IPS-NIHi7 (cell line): ENCODE results near the gene FSIP1.
"Not testable (repeated sequence)": the region's sequence is repeated elsewhere in the genome, so short reads cannot be mapped to it uniquely, and the experiment has no call there.

ENCODE experiments used
- DNase-seq: peaks from one replicate; pipeline ENCODE4 v3.0.0; 2012; ENCODE audit warnings: mixed read lengths; ENCODE audit errors: extremely low spot score

Gene FSIP1

DNA sequence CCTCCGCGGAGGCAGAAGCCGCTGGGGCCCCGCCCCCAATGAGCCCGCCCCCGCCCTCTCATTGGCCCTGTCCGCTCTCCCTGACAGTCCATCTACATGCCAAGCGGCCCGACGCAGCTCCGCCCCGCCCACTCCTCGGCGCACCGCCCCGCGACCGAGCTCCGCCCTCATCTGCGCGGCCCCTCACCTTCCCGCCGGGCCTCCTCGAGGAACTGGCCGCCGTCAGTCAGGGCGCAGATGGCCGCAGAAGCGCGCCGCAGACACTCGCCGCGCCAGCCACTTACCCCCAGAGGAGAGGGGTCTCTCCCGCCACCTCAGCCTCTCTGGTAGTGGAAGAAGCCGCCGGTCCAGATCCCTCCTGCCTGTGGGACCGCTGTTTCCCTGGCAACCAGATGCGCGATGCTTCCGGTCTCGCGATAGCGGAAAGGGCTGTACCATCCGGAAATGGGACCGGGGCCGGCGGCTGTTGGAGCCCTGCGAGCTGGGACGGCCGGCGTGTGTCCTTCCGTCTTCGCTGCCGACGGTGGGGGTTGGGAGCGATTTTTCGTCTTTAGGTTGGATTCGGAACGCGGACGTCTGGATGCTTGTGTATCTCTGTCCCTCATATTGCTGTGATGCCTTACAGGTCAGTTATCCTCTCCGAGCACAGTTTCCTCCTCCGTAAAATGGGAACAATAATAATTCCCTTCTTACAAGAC lies at the start of gene FSIP1:
FSIP1 (minus strand) TSS at position 401 of the 698 bp plus-strand sequence. CDS start 6,317 bp downstream, outside the sequence.
- peak; percentile 99 for DNase-seq

DNA sequence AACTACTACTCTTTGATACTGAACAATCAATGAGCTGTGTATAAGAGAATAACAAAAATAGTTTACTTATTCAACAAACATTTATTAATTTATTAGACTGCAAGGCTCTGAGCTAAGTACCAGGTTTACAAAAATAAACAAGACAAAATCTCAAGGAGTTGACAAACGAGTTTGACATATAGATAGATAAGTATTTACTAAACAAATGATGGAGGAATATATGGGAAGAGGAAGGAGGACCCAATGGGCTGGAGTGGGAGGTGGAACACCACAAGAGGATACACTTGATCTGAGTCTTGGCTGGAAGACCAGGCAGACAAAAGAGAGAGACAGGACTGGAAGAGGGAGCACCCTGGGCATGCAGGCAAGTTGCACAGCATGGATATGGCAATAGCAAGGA lies 47.5 kb upstream of the FSIP1 start:
- no peak for DNase-seq

DNA sequence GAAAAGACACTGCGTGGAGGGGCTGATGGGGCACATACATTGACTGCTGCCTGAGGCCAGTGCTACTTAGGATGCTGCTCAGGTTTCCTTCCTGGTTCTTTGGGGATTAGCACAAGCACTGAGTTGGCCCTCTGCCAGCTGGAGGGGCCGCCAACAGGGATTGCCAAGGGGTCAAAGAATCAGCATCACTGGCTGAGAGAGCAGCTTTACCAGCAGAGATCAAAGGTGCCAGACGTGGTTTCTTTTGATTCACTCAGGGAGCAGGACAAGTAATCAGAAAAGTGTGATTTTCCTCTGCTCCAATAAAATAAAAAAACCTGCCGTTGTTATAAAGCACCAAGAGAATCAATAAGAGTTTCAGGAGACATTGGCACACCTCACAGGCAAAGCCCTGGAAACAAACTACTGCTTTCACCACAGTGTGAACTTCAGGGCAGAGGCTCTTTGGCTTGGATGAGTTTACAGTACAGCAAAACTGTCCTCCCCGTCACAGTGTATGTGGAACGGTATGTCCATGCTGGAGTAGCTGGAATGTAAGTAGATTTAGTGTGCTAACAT lies 45.8 kb upstream of the FSIP1 start:
- no peak for DNase-seq

DNA sequence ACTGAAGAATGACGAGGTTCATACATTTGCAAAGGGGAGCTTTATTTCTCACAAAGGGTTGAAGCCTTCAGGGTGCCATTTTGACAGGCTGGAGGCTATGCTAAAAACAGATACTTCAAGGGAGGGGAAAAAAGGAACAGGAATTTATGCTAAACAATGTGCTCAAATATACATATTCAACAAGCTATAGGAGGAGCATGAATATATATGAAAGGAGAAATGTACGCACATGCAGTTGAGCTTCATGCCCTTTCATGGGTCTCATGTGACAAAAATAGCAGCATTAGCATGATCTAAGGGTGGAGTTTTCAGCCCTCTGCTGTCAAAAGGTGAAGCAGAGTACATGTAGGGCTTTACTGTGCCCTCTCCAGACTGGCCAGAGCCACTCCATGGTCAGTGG lies 44.3 kb upstream of the FSIP1 start:
- no peak for DNase-seq

DNA sequence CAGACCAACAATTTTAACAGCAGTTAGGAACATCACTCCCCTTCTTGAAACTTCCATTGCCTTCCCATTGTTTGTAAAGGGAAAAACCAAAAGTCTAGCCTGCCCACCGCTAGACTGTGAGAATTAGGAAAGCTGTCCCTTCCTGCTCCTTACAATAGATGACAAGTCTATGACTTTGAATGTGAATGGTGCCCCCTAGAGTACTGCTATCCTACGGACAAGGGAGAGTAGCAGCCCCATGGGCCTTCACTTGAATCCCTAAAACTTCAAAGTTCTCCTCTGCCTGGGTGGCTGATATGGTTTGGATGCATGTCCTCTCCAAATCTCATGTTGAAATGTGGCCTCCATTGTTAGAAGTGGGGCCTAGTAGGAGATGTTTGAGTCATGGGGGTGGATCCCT lies 41.0 kb upstream of the FSIP1 start:
- DNase-seq = no peak

DNA sequence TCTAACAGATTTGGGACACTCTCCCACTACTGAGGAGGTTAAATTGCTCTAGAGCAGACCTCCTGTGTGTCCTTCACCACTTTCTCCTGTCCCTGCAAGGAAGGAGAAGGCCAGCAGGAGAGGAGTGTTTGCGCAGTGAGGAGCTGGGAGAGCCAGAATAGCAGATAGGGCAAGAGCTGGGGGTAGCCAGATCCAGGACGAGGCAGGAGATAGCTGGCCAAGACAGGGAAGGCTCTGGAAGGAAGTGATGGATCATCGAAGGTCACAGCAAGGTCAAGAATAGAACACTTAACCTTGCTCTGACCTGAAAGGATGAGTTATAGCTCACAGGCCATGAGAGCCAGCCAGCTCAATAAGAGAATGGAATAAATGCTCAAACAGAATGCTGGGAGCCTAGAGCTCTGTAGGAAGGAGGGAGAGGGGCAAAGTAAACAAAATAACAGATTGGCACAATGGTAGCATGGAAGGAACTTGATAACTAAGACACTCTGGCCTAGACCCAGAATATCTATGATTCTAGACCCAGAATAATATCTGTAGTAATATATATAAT lies 37.5 kb upstream of the FSIP1 start:
- no peak for DNase-seq

DNA sequence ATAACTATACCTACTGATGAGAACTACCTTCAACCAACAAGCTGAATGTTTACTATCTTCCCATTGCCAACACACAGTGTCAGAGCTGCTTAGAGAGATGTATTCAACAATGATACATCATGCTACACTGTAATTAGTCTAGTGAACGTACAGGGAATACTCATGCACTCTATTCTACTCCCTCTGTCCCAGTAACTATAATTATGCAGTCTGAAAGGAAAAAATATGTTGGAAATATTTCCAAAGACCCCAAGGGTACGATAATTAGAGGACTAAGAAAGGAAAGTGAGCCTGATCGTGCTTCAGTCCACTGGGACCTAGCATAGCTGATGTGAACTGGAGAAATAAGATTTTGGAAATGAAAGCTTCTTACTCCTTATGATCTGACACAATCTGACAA lies 36.9 kb upstream of the FSIP1 start:
- DNase-seq = no peak

DNA sequence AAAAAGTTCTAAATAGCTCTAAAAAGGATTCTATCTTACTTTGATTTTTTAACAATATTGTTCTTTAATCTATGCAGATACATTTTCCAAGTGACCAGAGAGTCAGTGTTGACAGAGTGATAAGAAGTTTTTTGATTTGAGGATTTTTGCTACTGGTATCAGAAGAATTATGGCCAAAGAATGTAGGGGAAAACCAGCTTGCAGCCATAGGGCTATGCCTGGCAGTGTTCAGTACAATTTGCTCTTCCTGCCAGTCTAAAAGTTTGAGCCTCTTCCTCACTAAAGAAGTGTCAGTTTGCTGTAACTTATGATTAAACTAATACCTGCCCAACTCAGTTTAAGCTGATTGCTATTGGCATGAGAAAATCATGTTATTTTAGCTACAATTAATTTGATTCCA lies 35.3 kb upstream of the FSIP1 start:
- no peak for DNase-seq

DNA sequence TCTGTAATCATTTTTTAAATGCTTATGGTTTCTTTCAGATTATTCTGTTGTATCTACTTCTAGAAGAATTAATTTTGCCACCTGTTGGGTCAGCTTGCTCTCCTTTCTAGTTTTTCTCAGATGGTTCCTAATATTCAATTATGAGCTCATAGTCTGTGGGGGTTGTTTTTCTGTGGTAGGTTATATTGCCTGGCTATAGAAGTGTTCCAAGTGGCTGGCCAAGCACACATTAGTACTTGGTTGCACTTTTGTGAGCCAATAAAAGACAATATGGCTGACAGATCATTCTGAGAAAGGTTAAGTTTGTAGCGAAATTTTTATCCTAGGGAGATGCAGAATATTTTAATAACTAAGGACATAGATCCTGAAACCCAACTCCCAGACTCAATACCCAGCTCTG lies 31.8 kb upstream of the FSIP1 start:
- DNase-seq = no peak

DNA sequence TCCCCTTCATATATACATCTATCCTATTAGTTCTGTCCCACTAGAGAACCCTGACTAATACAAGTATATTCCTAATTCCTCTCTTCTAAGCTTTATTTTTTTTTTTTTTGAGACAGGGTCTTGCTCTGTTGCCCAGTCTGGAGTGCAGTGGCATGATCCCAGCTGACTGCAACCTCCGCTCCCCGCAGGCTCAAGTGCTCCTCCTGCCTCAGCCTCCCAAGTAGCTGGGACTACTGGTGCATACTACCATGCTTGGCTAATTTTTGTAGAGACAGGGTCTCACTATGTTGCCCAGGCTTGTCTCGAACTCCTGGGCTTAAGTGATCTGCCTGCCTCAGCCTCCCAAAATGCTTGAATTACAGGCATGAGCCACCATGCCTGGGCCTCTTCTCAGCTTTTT lies 30.0 kb upstream of the FSIP1 start:
- not testable (repeated sequence) for DNase-seq

DNA sequence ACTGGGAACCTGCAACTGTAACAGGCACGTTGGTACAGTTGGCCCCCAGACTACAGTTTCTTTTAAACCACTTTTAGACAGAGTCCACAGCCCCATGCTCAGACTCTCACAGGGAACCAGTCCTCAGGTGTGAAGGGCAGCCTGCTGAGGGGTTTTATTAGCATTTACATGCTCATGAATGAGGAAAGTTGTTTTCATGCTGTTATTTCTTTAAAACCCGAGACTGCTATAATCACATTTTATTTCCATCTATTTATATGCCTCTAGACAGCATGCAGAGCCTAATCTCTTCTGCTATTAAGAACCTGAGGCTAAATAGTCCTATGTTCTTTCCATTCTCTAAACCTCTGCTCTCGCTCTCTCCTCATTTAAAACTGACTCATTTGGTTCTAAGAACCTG lies 26.3 kb upstream of the FSIP1 start:
- no peak for DNase-seq

DNA sequence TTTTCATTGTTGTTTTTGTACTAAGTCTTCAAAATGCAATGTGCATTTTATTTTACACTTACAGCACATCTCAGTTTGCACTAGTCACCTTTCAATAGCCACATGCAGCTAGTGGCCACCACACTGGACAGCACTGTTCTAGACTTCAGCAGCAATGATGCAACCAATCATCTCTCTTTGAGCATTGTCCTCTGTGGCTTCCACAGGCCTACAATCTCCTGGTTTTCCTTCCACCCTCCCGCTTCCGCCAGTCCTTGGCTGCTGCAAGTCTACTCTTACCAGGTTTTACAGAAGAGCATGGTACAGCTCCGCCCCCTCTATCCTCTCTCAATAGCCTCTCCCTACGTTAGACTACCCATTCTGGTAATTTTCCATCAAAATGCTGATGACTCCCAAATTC lies 25.1 kb upstream of the FSIP1 start:
- DNase-seq = peak; percentile 40

DNA sequence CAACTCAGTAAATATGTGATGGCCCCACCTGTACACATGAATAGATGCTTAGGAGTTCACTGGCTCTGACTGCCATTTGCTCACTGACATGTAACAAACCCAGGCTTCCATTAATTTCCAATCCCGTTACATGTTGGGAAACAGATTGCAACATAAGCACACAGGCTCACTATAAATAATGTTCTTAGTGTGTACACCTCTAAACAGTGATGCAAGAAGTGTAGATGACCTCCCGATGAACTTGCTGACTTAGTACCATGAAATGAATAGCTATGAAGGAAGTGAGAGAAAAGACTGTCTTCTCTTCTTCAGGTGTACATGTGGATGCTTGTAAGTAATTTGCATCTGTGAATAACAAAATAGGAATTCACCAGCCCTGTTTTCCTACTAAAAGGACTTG lies 21.4 kb upstream of the FSIP1 start:
- DNase-seq = no peak

DNA sequence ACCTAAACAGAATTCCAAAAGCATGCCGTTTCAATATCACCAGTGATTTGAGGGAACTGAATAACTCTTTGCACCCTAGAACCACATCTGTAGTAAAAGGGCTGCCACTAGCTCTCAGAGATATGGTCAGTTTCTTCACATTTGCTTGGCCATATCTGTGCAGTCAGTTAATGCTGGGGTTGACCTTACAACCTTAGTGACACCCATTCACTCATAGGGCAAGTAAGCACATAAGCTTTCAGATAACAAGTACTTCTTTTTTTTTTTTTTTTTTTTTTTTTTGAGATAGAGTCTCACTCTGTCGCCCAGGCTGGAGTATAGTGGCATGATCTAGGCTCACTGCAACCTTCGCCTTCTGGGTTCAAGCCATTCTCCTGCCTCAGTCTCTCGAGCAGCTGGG lies 20.4 kb upstream of the FSIP1 start:
- DNase-seq = no peak

DNA sequence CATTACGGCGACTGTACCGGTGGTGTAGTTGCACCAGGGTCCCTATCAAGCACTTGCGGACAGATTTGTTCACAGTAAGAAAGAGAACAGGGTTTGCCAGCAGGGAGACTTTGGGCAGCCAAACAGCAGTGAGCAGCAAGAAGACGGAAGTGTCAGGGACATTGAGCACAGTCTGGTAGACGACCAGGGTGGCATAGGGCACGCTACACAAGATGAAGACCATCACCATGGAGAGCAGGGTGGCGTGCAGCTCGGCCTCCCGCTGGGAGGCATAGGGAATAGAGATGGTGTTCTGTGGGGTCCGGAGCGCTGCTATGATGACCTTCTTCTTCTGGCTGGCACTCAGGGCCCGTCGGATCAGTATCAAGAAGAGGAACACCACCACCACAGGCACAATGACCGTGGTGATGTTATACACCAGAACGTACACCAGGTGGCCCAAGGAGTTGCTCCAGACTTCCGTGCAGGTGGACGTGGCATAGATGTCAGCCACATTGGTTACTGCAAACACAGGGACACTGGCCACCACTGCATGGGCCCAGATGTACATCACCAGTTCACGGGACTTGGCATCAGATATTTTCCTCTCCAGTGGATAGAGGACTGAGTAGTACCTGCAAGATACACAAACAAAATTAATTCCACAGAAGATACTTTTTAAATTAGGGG lies 19.1 kb upstream of the FSIP1 start:
- peak; percentile 54 for DNase-seq

DNA sequence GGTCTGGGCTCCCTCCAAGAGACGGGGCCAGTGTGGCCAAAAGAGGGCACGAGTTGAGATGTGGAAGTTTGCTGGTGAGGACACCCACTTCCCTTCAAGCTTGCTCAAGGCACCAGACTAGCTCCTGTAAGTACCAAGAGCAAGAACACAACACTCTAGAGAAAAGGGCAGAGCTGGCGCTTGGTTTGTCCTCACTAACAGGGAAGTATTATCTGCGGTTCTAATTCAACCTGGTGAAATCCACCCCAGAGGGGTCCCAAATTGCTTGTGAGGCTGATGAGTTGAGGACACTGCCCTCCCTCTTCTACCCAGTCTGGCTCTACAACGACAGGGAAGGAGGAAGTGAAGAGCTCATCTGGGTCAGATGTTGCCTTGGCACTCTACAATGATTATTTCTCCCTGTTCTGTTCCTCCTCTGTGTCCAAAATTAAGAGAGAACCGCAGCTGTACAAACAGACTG lies 16.9 kb upstream of the FSIP1 start:
- DNase-seq = no peak

DNA sequence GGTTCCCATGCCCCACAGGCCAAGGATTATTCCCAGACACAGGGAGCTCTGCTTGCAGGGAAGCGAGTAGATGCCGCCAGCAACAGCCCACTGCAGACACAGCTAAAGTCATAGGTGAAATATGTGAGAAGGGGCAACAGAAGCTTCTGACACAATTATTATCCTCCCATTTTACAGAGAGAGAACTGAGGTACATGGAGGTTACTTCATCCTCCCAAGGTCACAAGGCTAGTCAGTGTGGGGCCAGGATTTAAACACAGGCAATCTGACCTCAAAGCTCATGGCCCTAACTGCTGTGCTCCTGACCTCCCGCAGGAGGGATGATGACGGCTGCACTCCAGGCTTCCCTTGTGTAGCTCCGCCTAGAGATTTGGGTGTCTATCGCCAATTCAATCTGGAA lies 15.7 kb upstream of the FSIP1 start:
- DNase-seq = no peak

DNA sequence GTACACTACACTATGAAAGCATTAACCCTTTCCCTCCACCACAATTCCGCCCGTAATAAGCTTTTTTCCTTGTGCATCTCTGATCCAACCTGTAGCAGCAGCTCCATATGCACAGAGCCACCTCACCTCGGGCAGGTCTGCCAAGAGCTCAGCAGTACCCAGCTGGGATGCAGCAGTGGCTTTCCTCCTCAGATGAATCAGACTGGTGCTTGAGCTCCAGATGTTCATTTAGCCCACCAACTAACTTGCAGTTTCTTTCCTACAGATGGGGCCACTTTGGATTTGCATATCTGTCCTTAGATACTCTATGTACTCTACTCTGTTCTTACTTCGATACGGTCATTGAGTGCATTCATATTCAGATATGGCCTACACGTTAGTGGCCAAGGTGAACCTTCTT lies 14.8 kb upstream of the FSIP1 start:
- DNase-seq = no peak

DNA sequence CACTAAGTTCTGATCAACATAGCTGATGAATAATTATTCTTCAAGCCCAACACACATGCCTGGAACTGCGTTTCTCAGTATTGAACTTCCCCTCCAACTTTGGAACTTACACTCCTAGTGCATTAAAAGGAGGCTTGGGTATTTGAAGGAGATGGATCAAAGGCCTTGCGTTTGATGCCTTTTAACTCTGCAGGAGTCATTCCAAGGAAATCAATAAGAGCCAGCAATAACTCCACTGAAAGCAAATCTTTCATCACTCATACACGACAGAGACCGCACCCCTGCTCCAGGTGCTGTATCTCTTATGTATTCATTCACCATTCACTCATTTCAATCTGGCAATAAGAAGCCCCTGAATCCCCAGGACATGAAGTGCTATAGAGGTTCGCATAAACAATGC lies 14.0 kb upstream of the FSIP1 start:
- DNase-seq = no peak

DNA sequence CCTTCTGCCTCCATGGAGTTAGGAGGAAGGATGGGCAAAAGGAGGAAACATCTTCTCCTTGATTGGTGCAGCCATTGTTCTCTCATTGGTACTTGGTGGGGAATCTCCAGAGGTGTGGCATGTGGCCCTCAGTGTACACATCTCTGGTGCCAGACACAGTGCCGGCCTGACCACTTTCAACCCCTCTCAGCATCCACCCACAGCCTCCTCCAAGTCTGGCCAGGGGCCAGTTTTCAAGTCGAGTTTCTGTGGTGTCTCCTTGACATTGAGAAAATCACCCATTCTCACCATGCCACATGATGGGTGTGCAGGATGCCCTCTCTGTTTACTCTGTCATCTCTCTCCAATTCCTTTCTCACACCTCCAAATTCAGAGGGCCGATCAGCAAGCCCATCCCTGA lies 12.8 kb upstream of the FSIP1 start:
- no peak for DNase-seq

DNA sequence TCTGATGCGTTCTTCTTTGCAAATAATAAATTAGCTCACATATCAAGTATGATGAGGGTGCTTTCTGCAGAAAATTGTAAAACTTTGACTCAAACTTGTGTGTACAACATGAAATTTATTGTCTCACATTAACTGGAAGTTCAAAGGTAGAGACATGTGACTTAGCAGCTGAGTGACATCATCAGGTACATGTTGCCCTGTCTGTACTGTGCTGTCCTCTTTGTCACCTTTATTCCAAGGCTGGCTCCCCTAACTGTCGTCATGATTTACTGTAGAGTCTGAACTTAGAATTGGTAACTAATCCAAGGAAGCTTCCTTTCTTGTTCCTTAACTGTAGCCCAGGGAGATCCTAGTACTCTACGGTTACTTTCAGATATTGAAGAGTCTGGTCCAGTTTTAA lies 12.3 kb upstream of the FSIP1 start:
- DNase-seq = no peak

DNA sequence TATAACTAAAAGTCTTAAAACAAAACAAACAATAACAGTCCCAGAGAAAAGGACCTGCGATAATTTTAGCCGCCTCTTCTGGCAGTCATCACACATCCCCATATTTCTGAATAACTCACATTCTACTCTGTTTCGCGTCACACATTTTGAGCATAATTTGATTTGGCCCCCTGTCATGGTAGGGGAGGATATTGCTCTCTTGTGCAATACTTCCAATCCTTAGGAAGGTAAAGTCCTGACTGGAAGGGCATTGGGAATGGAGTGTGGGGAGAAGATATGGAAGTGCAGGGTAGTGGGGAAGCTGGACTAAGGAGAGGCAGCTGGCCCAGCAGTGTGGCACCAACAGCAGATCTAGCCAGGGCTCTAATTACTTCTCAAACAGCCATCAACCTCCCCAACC lies 11.3 kb upstream of the FSIP1 start:
- no peak for DNase-seq

DNA sequence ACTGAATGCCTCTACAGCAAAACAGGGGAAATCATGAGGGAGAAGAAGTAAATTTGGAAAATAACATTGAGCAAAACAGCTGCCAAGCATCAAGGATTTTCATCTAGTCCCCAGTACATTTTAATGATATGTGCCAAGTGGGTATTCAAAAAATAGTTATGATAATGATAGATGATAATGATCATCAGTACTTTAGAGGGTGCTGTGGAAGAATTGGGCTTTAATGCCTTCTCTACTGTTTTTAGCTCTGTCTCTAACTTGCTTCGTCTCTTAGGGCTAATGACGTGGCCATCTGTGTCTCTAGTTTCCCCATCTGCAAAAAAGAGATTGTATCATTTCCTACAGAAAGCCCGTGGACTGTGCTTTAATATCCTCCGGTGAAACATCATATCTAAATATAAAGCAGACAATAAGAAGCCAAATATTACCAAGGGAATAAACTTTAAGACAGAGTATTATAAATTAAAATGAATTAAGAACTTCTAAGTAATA lies 10.2 kb upstream of the FSIP1 start:
- DNase-seq = no peak
